HFFc6 (cell line): ENCODE data around the gene USP43. TPM values are rescaled to one million over a fixed set of nuclear protein-coding genes. Genes with fewer than 3 reads are reported as not detected.

Experiments used
- DNase-seq: peaks from one replicate; pipeline ENCODE4 v3.0.0-alpha.2; 2018
- H3K27ac Mint-ChIP-seq: 2 replicates; pipeline ENCODE4 v1.8.0; 2020; ENCODE audit warnings: mild to moderate bottlenecking, mixed read lengths
- H3K27me3 Mint-ChIP-seq: 2 replicates; pipeline ENCODE4 v1.8.0; 2021; ENCODE audit warnings: mild to moderate bottlenecking, moderate library complexity, mixed read lengths; ENCODE audit not compliant: insufficient read depth
- H3K36me3 Mint-ChIP-seq: 2 replicates; pipeline ENCODE4 v1.8.0; 2021; ENCODE audit warnings: low read depth, mixed read lengths
- H3K4me1 Mint-ChIP-seq: 2 replicates; pipeline ENCODE4 v1.8.0; 2020; ENCODE audit warnings: low read depth, mixed read lengths
- H3K4me3 Mint-ChIP-seq: 2 replicates; pipeline ENCODE4 v1.8.0; 2020; ENCODE audit warnings: mild to moderate bottlenecking, moderate library complexity, mixed read lengths
- H3K9me3 Mint-ChIP-seq: 2 replicates; pipeline ENCODE4 v1.8.0; 2020; ENCODE audit warnings: mild to moderate bottlenecking, mixed read lengths
- CTCF ChIP-seq: fragments of 200-600 bp; sonication (generic); IDR thresholded peaks from 2 replicates; pipeline ENCODE4 v1.5.0; 2021; ENCODE audit warnings: antibody characterized with exemption, mild to moderate bottlenecking
- total RNA-seq, 6 experiments: library from RNA; stranded (reverse); fragmentation: NEBNext Ultra II Directional; extraction: Animal tissue kit (Norgen Biotek cat#: 25700); gene quantifications; 2 replicates in 1 of 6; 3 replicates in 5 of 6; pipeline ENCODE4 v1.2.3, GENCODE V29; 2021

The USP43 gene
- total RNA-seq, 6 experiments from 2014 or later = 0.09 TPM; not detected in 5

- peaks cover 42% of the 10 kb centered on the region for H3K9me3 Mint-ChIP-seq
- no peak overlapping the region for H3K27ac Mint-ChIP-seq
- no peak for DNase-seq
- H3K36me3 Mint-ChIP-seq = peaks cover 4% of the 10 kb centered on the region
- H3K4me1 Mint-ChIP-seq = no peaks in the 10 kb centered on the region
- TF ChIP-seq CTCF = no peak
- H3K27me3 Mint-ChIP-seq = peaks cover 4% of the 10 kb centered on the region; the same call in 1 of the 2 replicates
- H3K4me3 Mint-ChIP-seq = no peak overlapping the region
Observed at GRCh38 chr17:9668517-9668916, 23.2 kb downstream of the USP43 start.

- DNase-seq = no peak
- peaks cover 4% of the 10 kb centered on the region; the same call in 1 of the 2 replicates for H3K27me3 Mint-ChIP-seq
- H3K36me3 Mint-ChIP-seq = peaks cover 4% of the 10 kb centered on the region
- no peak for TF ChIP-seq CTCF
- H3K27ac Mint-ChIP-seq = no peak overlapping the region
- H3K4me3 Mint-ChIP-seq = no peak overlapping the region
- H3K9me3 Mint-ChIP-seq = peaks cover 32% of the 10 kb centered on the region
- no peaks in the 10 kb centered on the region for H3K4me1 Mint-ChIP-seq
Observed at GRCh38 chr17:9669551-9670008, 24.3 kb downstream of the USP43 start.

GRCh38 chr17:9670596-9670995 lies 25.3 kb downstream of the USP43 start:
- H3K27ac Mint-ChIP-seq = no peak overlapping the region
- no peak for DNase-seq
- H3K36me3 Mint-ChIP-seq = peaks cover 4% of the 10 kb centered on the region
- TF ChIP-seq CTCF = no peak
- peaks cover 22% of the 10 kb centered on the region for H3K9me3 Mint-ChIP-seq
- no peak overlapping the region for H3K4me3 Mint-ChIP-seq
- H3K27me3 Mint-ChIP-seq = peaks cover 4% of the 10 kb centered on the region; the same call in 1 of the 2 replicates
- no peaks in the 10 kb centered on the region for H3K4me1 Mint-ChIP-seq

- Mint-ChIP-seq H3K36me3 (peaks cover 4% of the 10 kb centered on the region; the same call in 1 of the 2 replicates), H3K4me1 (peaks cover under 1% of the 10 kb centered on the region; the same call in 1 of the 2 replicates), H3K27me3 (peaks cover 4% of the 10 kb centered on the region; the same call in 1 of the 2 replicates), H3K9me3 (peaks cover 13% of the 10 kb centered on the region), H3K27ac (no peak overlapping the region), H3K4me3 (no peak overlapping the region)
- no peak for DNase-seq
- TF ChIP-seq CTCF = no peak
Observed at GRCh38 chr17:9671559-9671958, 26.2 kb downstream of the USP43 start.

GRCh38 chr17:9672266-9672665 lies 26.9 kb downstream of the USP43 start:
- H3K36me3 Mint-ChIP-seq = peaks cover 4% of the 10 kb centered on the region; the same call in 1 of the 2 replicates
- H3K4me1 Mint-ChIP-seq = peaks cover 7% of the 10 kb centered on the region
- H3K27me3 Mint-ChIP-seq = peaks cover 3% of the 10 kb centered on the region; the same call in 1 of the 2 replicates
- no peak overlapping the region for H3K27ac Mint-ChIP-seq
- no peak overlapping the region for H3K4me3 Mint-ChIP-seq
- DNase-seq = no peak
- no peak for TF ChIP-seq CTCF
- peaks cover 13% of the 10 kb centered on the region for H3K9me3 Mint-ChIP-seq
